Medulla oblongata (tissue), 1 donor: Measurements from ENCODE around the gene PAIP2.
"Not testable (repeated sequence)": the region's sequence is repeated elsewhere in the genome, so short reads cannot be mapped to it uniquely, and the experiment has no call there.

Source experiments
- DNase-seq: peaks from one replicate; pipeline ENCODE4 v3.0.0-alpha.2; 2015; ENCODE audit errors: extremely low spot score

Gene PAIP2

GRCh38 chr5:139378101-139378825 lies 36.6 kb downstream of the PAIP2 start:
- no peak for DNase-seq

DNA sequence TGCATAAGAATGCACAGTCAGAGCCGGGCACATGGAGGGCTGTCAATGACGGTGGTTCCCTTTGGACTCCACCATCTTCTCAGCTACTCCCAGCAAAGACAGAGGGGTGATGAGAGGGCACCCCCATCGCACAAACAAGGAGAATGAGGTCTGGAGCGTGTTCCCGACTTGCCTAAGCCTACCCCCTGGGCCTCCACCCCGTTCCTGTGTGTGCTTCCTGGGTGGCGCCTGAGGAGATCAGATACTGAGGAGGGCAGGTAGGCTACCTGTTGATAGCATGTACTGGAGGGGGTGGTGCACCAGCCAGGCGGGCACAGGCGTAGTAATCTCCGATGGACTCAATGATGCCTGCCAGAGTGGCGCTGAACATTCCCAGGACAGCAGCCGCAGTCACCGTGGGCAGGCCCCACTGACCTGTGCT lies 37.3 kb downstream of the PAIP2 start:
- no peak for DNase-seq

- no peak for DNase-seq
These were observed 38.2 kb downstream of the PAIP2 start for GRCh38 chr5:139379626-139380449.

DNA sequence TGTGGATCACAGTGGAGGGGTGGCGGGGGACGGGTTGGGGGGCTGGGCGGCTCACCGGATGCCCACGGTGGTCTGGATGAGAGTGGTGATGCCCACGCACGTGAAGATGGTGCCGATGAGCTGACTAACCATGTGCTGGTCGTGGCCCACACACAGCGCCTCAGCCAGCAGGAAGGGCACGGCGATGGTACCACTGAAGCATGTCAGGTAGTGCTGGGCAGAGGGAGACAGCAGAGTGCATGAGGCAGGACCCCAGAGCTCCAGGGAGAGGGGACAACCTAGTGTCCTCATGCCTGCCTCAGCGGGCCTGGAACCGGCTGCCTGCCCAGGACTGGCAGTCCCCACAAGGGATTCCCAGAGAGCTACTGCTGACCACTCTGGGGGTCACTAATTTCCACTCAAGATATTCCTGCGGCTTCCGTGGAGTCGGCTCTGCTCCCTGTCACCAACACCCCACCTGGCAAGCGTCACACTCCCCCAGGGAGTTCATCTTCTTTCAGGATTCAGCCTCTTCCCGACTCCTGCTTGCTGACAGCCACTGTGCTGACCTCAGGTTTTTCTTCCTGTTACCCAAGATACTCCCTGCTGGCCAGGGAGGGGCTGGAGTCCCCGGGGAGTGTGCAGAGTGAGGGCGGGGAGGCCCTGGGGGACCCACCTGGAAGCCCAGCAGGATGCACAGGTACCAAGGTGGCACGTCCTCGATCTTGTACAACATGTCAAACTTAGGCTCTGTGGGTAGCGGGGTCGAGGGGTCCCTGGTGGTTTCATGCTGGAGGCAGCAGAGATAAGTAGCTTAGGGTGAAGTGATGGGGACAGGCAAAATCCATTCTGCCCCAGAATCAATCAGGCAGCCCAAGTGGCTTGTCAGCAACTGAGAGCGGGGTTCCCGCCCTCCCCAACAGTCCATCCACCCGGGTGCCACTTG lies 40.4 kb downstream of the PAIP2 start:
- no peak for DNase-seq

- no peak for DNase-seq
These were observed 41.2 kb downstream of the PAIP2 start for GRCh38 chr5:139382807-139383206.

DNA sequence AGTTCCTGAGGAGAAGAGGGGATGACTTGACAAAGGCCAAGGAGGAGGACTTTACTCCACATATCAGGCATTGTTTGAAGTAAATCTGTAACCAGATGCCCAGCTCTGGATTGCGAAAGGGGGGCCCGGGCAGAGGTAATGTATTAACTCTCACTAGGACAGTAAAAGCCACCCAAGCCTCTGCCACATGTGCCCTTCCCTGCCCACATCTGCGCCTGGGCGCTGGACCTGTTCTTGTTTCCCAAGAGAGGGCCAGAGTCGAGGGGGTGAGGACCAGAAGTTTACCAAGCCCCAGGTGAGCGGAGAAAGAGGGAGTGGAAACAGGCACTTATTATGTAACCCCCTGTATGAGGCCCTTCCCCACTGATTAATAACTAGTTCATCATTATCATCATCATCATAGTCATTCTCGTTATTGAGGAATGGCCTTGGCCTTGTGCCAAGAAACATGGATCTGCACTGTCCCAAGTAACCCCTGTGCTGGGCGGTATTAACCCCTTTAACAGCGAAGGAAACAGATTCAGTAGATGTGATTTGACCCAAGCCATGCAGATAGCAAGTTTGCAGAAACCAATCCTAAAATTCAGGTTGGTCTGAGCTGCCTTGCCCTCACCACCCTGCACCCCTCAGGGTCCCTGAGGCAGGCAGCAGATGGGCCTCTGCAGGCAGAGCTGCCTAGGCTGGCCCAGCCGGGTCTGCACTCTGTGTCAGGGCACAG lies 41.8 kb downstream of the PAIP2 start, which contains the start of gene SLC23A1:
Gene SLC23A1, minus strand, starts transcription at position 23 of the 718 bp plus-strand sequence. CDS start 44 bp downstream, outside the sequence.
- no peak for DNase-seq

DNA sequence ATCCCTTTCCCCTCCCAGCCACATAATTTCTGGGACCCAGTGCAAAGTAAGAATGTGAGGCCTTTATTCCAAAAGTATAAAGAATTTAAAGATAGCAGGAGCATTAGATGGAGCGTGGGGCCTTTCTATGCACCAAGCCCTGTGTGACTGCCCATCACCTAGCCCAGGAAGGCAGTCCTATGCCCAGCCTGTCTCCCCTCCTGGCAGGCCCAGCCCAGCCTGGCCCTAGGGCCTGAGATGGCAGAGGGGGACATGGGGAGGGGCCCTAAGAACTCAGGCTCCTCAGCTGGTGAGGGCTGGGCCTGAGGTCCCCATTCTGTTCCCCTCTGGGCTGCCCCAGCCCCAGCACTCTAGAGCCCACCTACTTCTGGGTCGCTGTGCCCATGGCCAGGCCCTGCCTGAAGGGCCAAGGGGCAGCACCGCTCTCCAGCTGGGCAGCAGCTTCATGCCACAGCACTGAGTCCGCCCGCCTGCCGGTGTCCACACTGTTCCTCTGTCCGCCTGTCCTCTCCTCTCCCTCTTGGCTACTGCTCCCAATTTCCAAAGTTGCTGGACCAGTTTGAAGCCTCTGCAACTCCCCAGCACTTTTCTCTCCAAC lies 42.4 kb downstream of the PAIP2 start:
- DNase-seq = no peak

- DNase-seq = no peak
These were observed 43.0 kb downstream of the PAIP2 start for GRCh38 chr5:139384591-139385051.

- DNase-seq = no peak
These were observed 43.7 kb downstream of the PAIP2 start for GRCh38 chr5:139385061-139386049.

- no peak for DNase-seq
These were observed 44.4 kb downstream of the PAIP2 start for GRCh38 chr5:139386050-139386438.

DNA sequence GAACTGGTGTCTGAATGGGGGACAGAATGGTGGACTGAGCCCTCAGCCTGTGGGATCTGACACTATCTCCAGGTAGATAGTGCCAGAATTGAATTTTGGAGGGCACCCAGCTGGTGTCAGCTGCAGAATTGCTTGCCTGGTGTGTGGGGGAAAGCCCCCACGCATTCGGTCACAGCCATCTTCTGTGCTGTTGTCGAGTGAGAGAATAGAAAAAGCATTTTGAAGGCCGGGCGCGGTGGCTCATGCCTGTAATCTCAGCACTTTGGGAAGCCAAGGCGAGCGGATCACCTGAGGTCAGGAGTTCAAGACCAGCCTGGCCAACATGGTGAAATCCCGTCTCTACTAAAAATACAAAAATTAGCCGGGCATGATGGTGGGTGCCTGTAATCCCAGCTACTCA lies 45.3 kb downstream of the PAIP2 start:
- not testable (repeated sequence) for DNase-seq

DNA sequence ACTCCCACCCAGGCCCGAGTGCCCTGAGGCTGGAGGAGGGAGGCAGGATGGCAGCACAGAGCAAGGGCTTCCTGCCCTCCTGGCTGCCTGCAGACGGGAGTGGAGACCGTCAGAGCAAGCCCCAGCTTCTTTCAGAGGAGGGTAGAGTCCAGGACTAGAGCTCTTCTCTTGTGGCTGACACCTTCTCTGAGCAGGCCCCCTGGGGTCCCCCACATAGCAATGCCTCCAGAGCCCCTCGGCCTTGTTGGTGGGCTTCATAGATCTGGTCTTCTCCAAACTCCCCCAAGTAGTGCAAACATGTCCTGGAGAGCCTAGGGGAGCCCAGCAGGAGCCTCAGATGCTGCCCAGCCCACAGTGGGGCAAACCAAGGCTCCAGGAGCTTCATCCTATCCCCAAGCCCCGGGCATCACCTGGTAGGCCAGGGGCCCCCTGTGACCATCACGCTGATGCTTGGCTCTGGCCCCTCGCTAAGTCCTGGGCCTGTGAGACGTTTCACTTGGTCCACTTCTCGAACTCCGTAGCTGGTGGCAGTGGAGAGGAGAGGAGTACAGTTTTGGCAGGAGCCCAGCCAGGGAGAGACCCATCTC lies 46.0 kb downstream of the PAIP2 start:
- no peak for DNase-seq

GRCh38 chr5:139388198-139388821 lies 46.7 kb downstream of the PAIP2 start:
- no peak for DNase-seq

GRCh38 chr5:139389701-139390638 lies 48.3 kb downstream of the PAIP2 start, which contains the start of gene MZB1:
Gene MZB1 (minus strand): TSS chr5:139389913. CDS start chr5:139389856, 57 bp downstream.
- no peak for DNase-seq

GRCh38 chr5:139390639-139391569 lies 49.2 kb downstream of the PAIP2 start:
- no peak for DNase-seq
